OCI-LY7 (cell line): Measurements from ENCODE around the gene POU4F1.

ENCODE experiments used
- EZH2phosphoT487 ChIP-seq: fragments of 200-600 bp; sonication (generic); IDR thresholded peaks from 2 replicates; pipeline ENCODE4 v1.6.1; 2018; ENCODE audit warnings: low read depth, borderline replicate concordance, mild to moderate bottlenecking, mixed run types, antibody characterized with exemption, low read length, moderate library complexity, mixed read lengths
- TF ChIP-seq, protein P1 (sequence below): fragments of 200-600 bp; sonication (generic); conservative IDR thresholded peaks from 2 replicates; pipeline ENCODE4 v1.5.1; 2014; ENCODE audit warnings: mild to moderate bottlenecking, antibody characterized with exemption, low read length, moderate library complexity, mixed read lengths

DNA sequence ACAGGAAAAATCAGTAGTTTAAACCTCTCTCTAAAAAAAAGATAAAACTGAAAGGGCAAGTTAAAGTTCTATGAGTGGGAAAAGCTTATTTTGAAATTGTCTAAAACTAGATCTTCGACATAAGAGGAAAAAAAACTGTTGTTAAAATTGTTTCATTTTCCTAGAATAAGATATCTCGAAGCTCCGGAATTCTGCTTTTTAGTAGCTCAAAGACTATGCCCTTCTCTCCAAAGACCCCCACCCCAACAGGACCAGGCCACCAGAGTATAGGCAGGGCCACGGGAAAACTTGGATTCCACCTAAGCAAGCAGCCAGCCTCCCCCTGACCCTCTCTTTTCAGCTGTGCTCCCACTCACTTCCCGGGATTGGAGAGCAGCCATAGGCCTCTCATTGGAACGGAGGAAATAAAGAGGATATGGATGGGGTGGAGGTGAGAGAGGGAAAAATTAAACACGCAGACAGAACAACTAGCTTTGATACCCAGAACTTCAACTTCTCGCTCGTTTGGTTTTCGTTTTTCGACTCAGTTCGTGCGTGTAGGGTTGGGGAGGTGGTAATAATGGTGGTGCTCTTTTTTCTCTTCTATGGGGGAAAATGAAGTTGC, 3.0 kb downstream of the POU4F1 start:
- TF ChIP-seq, protein P1, sequence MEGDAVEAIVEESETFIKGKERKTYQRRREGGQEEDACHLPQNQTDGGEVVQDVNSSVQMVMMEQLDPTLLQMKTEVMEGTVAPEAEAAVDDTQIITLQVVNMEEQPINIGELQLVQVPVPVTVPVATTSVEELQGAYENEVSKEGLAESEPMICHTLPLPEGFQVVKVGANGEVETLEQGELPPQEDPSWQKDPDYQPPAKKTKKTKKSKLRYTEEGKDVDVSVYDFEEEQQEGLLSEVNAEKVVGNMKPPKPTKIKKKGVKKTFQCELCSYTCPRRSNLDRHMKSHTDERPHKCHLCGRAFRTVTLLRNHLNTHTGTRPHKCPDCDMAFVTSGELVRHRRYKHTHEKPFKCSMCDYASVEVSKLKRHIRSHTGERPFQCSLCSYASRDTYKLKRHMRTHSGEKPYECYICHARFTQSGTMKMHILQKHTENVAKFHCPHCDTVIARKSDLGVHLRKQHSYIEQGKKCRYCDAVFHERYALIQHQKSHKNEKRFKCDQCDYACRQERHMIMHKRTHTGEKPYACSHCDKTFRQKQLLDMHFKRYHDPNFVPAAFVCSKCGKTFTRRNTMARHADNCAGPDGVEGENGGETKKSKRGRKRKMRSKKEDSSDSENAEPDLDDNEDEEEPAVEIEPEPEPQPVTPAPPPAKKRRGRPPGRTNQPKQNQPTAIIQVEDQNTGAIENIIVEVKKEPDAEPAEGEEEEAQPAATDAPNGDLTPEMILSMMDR, result no peak
- no peak for TF ChIP-seq EZH2phosphoT487
